ENCODE data around the gene IPO8.

IPO8 gene

GRCh38 chr12:30695199-30696102 is at the start of gene IPO8:
TSS of gene IPO8 (minus strand) at chr12:30695869. CDS start at chr12:30695647, 222 bp downstream.
- Histone ChIP-seq H3K36me3 (ENCODE audit: insufficient read depth, low read length) (no peaks in the 10 kb centered on the region; the same call in 1 of the 2 replicates), H2AFZ (ENCODE audit: low read length) (peak within 1 kb of the TSS; percentile 76), H3K9me3 (ENCODE audit: low read length) (no peaks in the 10 kb centered on the region), H4K20me1 (ENCODE audit: insufficient read depth, low read length) (no peaks in the 10 kb centered on the region), H3K27me3 (ENCODE audit: insufficient read depth, low read length) (no peaks in the 10 kb centered on the region), H3K79me2 (ENCODE audit: insufficient read depth, low read length) (peaks cover 20% of the 10 kb centered on the region), H3K9ac (ENCODE audit: low read length) (peak within 1 kb of the TSS; percentile 76), H3F3A (ENCODE audit: insufficient read depth, low read length) (no peaks in the 10 kb centered on the region), H3K9me2 (ENCODE audit: low read depth, low read length) (no peaks in the 10 kb centered on the region), H3K4me2 (ENCODE audit: low read length) (peak within 1 kb of the TSS; percentile 71), H3K4me1 (ENCODE audit: insufficient read depth, low read length, severe bottlenecking) (peaks cover 20% of the 10 kb centered on the region), H3K4me3 (ENCODE audit: low read depth, low read length, poor library complexity, severe bottlenecking) (peak within 1 kb of the TSS; percentile 79), H3K27ac (ENCODE audit: low read depth, low read length, poor library complexity, severe bottlenecking) (peak within 1 kb of the TSS; percentile 15)
- no peak for TF ChIP-seq EZH2 (IDR thresholded peaks at IDR 0.05; ENCODE audit: borderline replicate concordance, low read length)
- TF ChIP-seq CTCF (IDR thresholded peaks at IDR 0.05; ENCODE audit: low read length), result peak; percentile 42; the same call in 1 of the 2 replicates

GRCh38 chr12:30744321-30744720 is 48.7 kb upstream of the IPO8 start:
- TF ChIP-seq CTCF (IDR thresholded peaks at IDR 0.05; ENCODE audit: low read length), result no peak
- no peak for TF ChIP-seq EZH2 (IDR thresholded peaks at IDR 0.05; ENCODE audit: borderline replicate concordance, low read length)
- H3K9me3 ChIP-seq (ENCODE audit: low read length), result no peaks in the 10 kb centered on the region
- peaks cover 4% of the 10 kb centered on the region for H3K4me1 ChIP-seq (ENCODE audit: insufficient read depth, low read length, severe bottlenecking)
- H3K9me2 ChIP-seq (ENCODE audit: low read depth, low read length), result no peaks in the 10 kb centered on the region
- no peak overlapping the region for H3K4me3 ChIP-seq (ENCODE audit: low read depth, low read length, poor library complexity, severe bottlenecking)
- peaks cover 25% of the 10 kb centered on the region for H3K36me3 ChIP-seq (ENCODE audit: insufficient read depth, low read length)
- H3K27me3 ChIP-seq (ENCODE audit: insufficient read depth, low read length), result no peaks in the 10 kb centered on the region
- H3K27ac ChIP-seq (ENCODE audit: low read depth, low read length, poor library complexity, severe bottlenecking), result no peak overlapping the region
- H4K20me1 ChIP-seq (ENCODE audit: insufficient read depth, low read length), result no peaks in the 10 kb centered on the region
- H2AFZ ChIP-seq (ENCODE audit: low read length), result no peak overlapping the region
- H3K9ac ChIP-seq (ENCODE audit: low read length), result no peak overlapping the region
- no peak overlapping the region for H3K4me2 ChIP-seq (ENCODE audit: low read length)
- H3F3A ChIP-seq (ENCODE audit: insufficient read depth, low read length), result no peaks in the 10 kb centered on the region
- H3K79me2 ChIP-seq (ENCODE audit: insufficient read depth, low read length), result no peaks in the 10 kb centered on the region

GRCh38 chr12:30740274-30740673 is 44.6 kb upstream of the IPO8 start:
- H3K79me2 ChIP-seq (ENCODE audit: insufficient read depth, low read length), result no peaks in the 10 kb centered on the region
- H3K27ac ChIP-seq (ENCODE audit: low read depth, low read length, poor library complexity, severe bottlenecking), result no peak overlapping the region
- no peaks in the 10 kb centered on the region for H3K9me2 ChIP-seq (ENCODE audit: low read depth, low read length)
- H3K4me1 ChIP-seq (ENCODE audit: insufficient read depth, low read length, severe bottlenecking), result no peaks in the 10 kb centered on the region
- no peaks in the 10 kb centered on the region for H3K9me3 ChIP-seq (ENCODE audit: low read length)
- no peaks in the 10 kb centered on the region for H3F3A ChIP-seq (ENCODE audit: insufficient read depth, low read length)
- TF ChIP-seq CTCF (IDR thresholded peaks at IDR 0.05; ENCODE audit: low read length) (no peak), EZH2 (IDR thresholded peaks at IDR 0.05; ENCODE audit: borderline replicate concordance, low read length) (no peak)
- H3K4me3 ChIP-seq (ENCODE audit: low read depth, low read length, poor library complexity, severe bottlenecking), result no peak overlapping the region
- no peak overlapping the region for H3K9ac ChIP-seq (ENCODE audit: low read length)
- no peak overlapping the region for H2AFZ ChIP-seq (ENCODE audit: low read length)
- no peaks in the 10 kb centered on the region for H3K27me3 ChIP-seq (ENCODE audit: insufficient read depth, low read length)
- no peak overlapping the region for H3K4me2 ChIP-seq (ENCODE audit: low read length)
- H3K36me3 ChIP-seq (ENCODE audit: insufficient read depth, low read length), result peaks cover 31% of the 10 kb centered on the region
- no peaks in the 10 kb centered on the region for H4K20me1 ChIP-seq (ENCODE audit: insufficient read depth, low read length)
